Gastroesophageal sphincter (tissue), 4 donors: ENCODE measurements around the gene PCDHGC3. TPM values are rescaled to one million over a fixed set of nuclear protein-coding genes. Genes with fewer than 3 reads are reported as not detected.

ENCODE experiments used
- ATAC-seq: fragments of 150-250 bp; one replicate; pipeline ENCODE4 v1.9.1; 2016; ENCODE audit warnings: mild to moderate bottlenecking, moderate library complexity
- H3K27ac ChIP-seq, 4 donors: fragments of 200-600 bp; sonication (generic) in 3 of 4; 1 replicate in 3 of 4; 2 replicates in 1 of 4; pipeline ENCODE4 v1.5.1; 2016 to 2019
- H3K27me3 ChIP-seq: fragments of 200-600 bp; sonication (generic); one replicate; pipeline ENCODE4 v1.5.1; 2019
- H3K36me3 ChIP-seq, 2 donors: fragments of 200-600 bp; sonication (generic); one replicate each; pipeline ENCODE4 v1.5.1; 2019; ENCODE audit warnings: control low read depth in 1 of 2
- H3K4me1 ChIP-seq, 3 donors: fragments of 200-600 bp; sonication (generic); 1 replicate in 2 of 3; 2 replicates in 1 of 3; pipeline ENCODE4 v1.5.1; 2016 to 2019; ENCODE audit warnings: control low read depth in 2 of 3
- H3K4me3 ChIP-seq, 2 donors: fragments of 200-600 bp; sonication (generic); one replicate each; pipeline ENCODE4 v1.5.1; 2019; ENCODE audit warnings: mild to moderate bottlenecking in 1 of 2, moderate library complexity in 1 of 2
- H3K9me3 ChIP-seq, 3 donors: fragments of 200-600 bp; sonication (generic); one replicate each; pipeline ENCODE4 v1.5.1; 2017 to 2019; ENCODE audit warnings: control low read depth in 2 of 3
- CTCF ChIP-seq, 4 experiments: fragments of 200-600 bp in 2 of 4; fragments of 450-650 bp in 2 of 4; sonication (generic) in 1 of 4; IDR thresholded peaks; one replicate each; pipeline ENCODE4 v1.5.1; 2017 to 2019; ENCODE audit warnings: antibody characterized with exemption in 4 of 4, mild to moderate bottlenecking in 2 of 4, moderate library complexity in 2 of 4
- EP300 ChIP-seq: sonication (generic); formaldehyde crosslinking; IDR thresholded peaks from one replicate; pipeline ENCODE4 v1.6.1; 2017; ENCODE audit warnings: antibody characterized with exemption, mild to moderate bottlenecking
- POLR2A ChIP-seq, 2 donors: fragments of 450-650 bp; IDR thresholded peaks; one replicate each; pipeline ENCODE4 v1.6.1; 2017; ENCODE audit warnings: antibody characterized with exemption in 2 of 2, mild to moderate bottlenecking in 2 of 2, moderate library complexity in 1 of 2
- POLR2AphosphoS5 ChIP-seq: sonication (generic); formaldehyde crosslinking; IDR thresholded peaks from one replicate; pipeline ENCODE4 v1.6.1; 2017; ENCODE audit warnings: antibody characterized with exemption
- WGBS, 2 donors: methylation state at CpG; one replicate each; pipeline ENCODE4 v1.1.5; 2018; ENCODE audit warnings: low coverage in 1 of 2; 5-methylcytosine and 5-hydroxymethylcytosine counted together
- total RNA-seq, 4 donors: library from RNA; depleted of rRNA; stranded (reverse); fragments of >200 nt; gene quantifications; one replicate each; pipeline ENCODE4 v1.1.0, GENCODE V29; 2016

PCDHGC3 gene
- total RNA-seq, 4 donors from 2014 or later, result 52.6 to 95.6 (median 63.2) TPM

GRCh38 chr5:141515946-141516671 is 40.3 kb downstream of the PCDHGC3 start:
- peaks cover 2 to 85% (median 25%) of the 10 kb centered on the region in 3 donors for H3K4me1 ChIP-seq
- peaks cover 0 to 34% of the 10 kb centered on the region in 2 donors for H3K36me3 ChIP-seq
- WGBS, 2 donors, result 81 to 91% methylated on average over 3 to 4 of the region's 4 CpGs
- no peak overlapping the region for H3K4me3 ChIP-seq
- no peak for ATAC-seq
- H3K27ac ChIP-seq, result peak overlapping the region in 3 of 4 donors; percentile 94 to 97 (median 96)
- H3K27me3 ChIP-seq, result no peaks in the 10 kb centered on the region
- no peak for TF ChIP-seq EP300
- no peak for TF ChIP-seq POLR2A (IDR thresholded peaks at IDR 0.05)
- no peak for TF ChIP-seq POLR2AphosphoS5
- no peak for TF ChIP-seq CTCF (IDR thresholded peaks at IDR 0.05)
- H3K9me3 ChIP-seq, result no peaks in the 10 kb centered on the region

- ATAC-seq, result no peak
- peaks cover 0 to 28% of the 10 kb centered on the region in 2 donors for H3K36me3 ChIP-seq
- no peak for TF ChIP-seq POLR2AphosphoS5
- no peak for TF ChIP-seq POLR2A (IDR thresholded peaks at IDR 0.05)
- TF ChIP-seq CTCF (IDR thresholded peaks at IDR 0.05), result no peak
- TF ChIP-seq EP300, result no peak
- WGBS, 2 donors, result 85 to 87% methylated on average over 2 to 6 of the region's 8 CpGs
- H3K27me3 ChIP-seq, result no peaks in the 10 kb centered on the region
- peaks cover 2 to 88% (median 27%) of the 10 kb centered on the region in 3 donors for H3K4me1 ChIP-seq
- H3K4me3 ChIP-seq, result no peak overlapping the region
- H3K9me3 ChIP-seq, result no peaks in the 10 kb centered on the region
- peak overlapping the region in 2 of 4 donors; percentile 94 to 97 for H3K27ac ChIP-seq
These were observed 40.9 kb downstream of the PCDHGC3 start for GRCh38 chr5:141516672-141517025.

- Histone ChIP-seq H3K27me3 (no peaks in the 10 kb centered on the region), H3K9me3 (no peaks in the 10 kb centered on the region), H3K27ac (peak overlapping the region in 3 of 4 donors; percentile 12 to 27 (median 24)), H3K36me3 (peaks cover 0 to 25% of the 10 kb centered on the region in 2 donors), H3K4me1 (peaks cover 2 to 88% (median 33%) of the 10 kb centered on the region in 3 donors), H3K4me3 (no peak overlapping the region)
- TF ChIP-seq POLR2A (IDR thresholded peaks at IDR 0.05), result no peak
- no peak for TF ChIP-seq EP300
- no peak for TF ChIP-seq POLR2AphosphoS5
- TF ChIP-seq CTCF (IDR thresholded peaks at IDR 0.05), result no peak
- ATAC-seq, result no peak
- WGBS, 2 donors, result 86 to 88% methylated on average over 1 to 6 of the region's 8 CpGs
These were observed 41.5 kb downstream of the PCDHGC3 start for GRCh38 chr5:141517312-141517711.

GRCh38 chr5:141517880-141518617 is 42.3 kb downstream of the PCDHGC3 start:
- H3K4me3 ChIP-seq, result no peak overlapping the region
- peaks cover 0 to 32% of the 10 kb centered on the region in 2 donors for H3K36me3 ChIP-seq
- H3K4me1 ChIP-seq, result peaks cover 2 to 87% (median 33%) of the 10 kb centered on the region in 3 donors
- 62 to 71% methylated on average over 7 to 9 of the region's 11 CpGs for WGBS, 2 donors
- ATAC-seq, result no peak
- H3K27me3 ChIP-seq, result no peaks in the 10 kb centered on the region
- peak overlapping the region in 2 of 4 donors; percentile 24 to 27 for H3K27ac ChIP-seq
- no peak for TF ChIP-seq POLR2A (IDR thresholded peaks at IDR 0.05)
- no peak for TF ChIP-seq CTCF (IDR thresholded peaks at IDR 0.05)
- TF ChIP-seq POLR2AphosphoS5, result no peak
- no peak for TF ChIP-seq EP300
- no peaks in the 10 kb centered on the region for H3K9me3 ChIP-seq
